ENCODE measurements around the gene CGB2.

DNA sequence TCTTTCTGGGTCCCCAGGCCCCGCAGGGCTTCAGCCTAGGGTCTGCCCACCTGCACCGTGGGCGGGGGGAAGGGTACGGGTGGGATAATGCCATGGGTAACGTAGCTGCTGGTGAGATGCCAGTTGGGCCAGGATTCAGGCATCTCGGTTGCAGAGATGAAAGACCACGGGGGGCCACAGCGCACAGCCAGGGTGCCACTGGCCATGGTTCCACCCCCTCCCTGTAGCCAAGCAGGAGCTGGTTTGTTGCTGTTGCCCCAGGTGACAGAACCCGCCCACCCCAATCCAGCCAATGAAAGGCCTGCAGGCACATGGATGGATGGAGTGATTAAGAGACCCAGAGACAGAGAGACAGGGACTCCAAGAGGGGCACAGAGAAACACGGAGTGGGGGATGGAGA lies 26.9 kb downstream of the CGB2 start:
- TF ChIP-seq, protein P1, sequence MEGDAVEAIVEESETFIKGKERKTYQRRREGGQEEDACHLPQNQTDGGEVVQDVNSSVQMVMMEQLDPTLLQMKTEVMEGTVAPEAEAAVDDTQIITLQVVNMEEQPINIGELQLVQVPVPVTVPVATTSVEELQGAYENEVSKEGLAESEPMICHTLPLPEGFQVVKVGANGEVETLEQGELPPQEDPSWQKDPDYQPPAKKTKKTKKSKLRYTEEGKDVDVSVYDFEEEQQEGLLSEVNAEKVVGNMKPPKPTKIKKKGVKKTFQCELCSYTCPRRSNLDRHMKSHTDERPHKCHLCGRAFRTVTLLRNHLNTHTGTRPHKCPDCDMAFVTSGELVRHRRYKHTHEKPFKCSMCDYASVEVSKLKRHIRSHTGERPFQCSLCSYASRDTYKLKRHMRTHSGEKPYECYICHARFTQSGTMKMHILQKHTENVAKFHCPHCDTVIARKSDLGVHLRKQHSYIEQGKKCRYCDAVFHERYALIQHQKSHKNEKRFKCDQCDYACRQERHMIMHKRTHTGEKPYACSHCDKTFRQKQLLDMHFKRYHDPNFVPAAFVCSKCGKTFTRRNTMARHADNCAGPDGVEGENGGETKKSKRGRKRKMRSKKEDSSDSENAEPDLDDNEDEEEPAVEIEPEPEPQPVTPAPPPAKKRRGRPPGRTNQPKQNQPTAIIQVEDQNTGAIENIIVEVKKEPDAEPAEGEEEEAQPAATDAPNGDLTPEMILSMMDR (IDR thresholded peaks at IDR 0.05) = no peak
- TF ChIP-seq POLR2A (IDR thresholded peaks at IDR 0.05) = no peak
